Erythroblast (primary cell): ENCODE results near the gene SUSD1.

Experiments used
- DNase-seq, 2 experiments: peaks; one replicate each; lab custom pipeline; 2025; lab: John Stamatoyannopoulos, UW
- GATA1 ChIP-seq: IDR thresholded peaks from 2 replicates; pipeline ENCODE4 v1.6.1; 2011; ENCODE audit warnings: low read depth, mild to moderate bottlenecking, control low read depth, low read length, moderate library complexity
- POLR2A ChIP-seq: IDR thresholded peaks from 2 replicates; pipeline ENCODE4 v1.6.1; 2011; ENCODE audit warnings: mild to moderate bottlenecking, low read length

The SUSD1 gene

GRCh38 chr9:112015149-112015548 lies 159.9 kb downstream of the SUSD1 start:
- TF ChIP-seq GATA1 (no peak), POLR2A (no peak)
- DNase-seq: no peak

- TF ChIP-seq POLR2A (no peak), GATA1 (no peak)
- DNase-seq: no peak
Measured at GRCh38 chr9:112013266-112013665, 161.8 kb downstream of the SUSD1 start.

- TF ChIP-seq GATA1: no peak
- TF ChIP-seq POLR2A: no peak
- DNase-seq: peak in 1 of 2 experiments; percentile 8
Measured at GRCh38 chr9:112012026-112012902, 162.8 kb downstream of the SUSD1 start.

- no peak for DNase-seq
- no peak for TF ChIP-seq POLR2A
- no peak for TF ChIP-seq GATA1
Measured at GRCh38 chr9:112011051-112011620, 164.0 kb downstream of the SUSD1 start.

- TF ChIP-seq POLR2A: no peak
- no peak for TF ChIP-seq GATA1
- DNase-seq: peak; percentile 21 to 29
Measured at GRCh38 chr9:112010537-112010936, 164.6 kb downstream of the SUSD1 start.

- TF ChIP-seq POLR2A (no peak), GATA1 (no peak)
- DNase-seq: no peak
Measured at GRCh38 chr9:112009656-112010055, 165.4 kb downstream of the SUSD1 start.

GRCh38 chr9:112007575-112008240 lies 167.4 kb downstream of the SUSD1 start:
- TF ChIP-seq GATA1 (no peak), POLR2A (no peak)
- DNase-seq: no peak

GRCh38 chr9:112006361-112007020 lies 168.6 kb downstream of the SUSD1 start:
- TF ChIP-seq POLR2A: no peak
- no peak for TF ChIP-seq GATA1
- no peak for DNase-seq

GRCh38 chr9:112005939-112006338 lies 169.2 kb downstream of the SUSD1 start:
- TF ChIP-seq POLR2A (no peak), GATA1 (no peak)
- no peak for DNase-seq

- no peak for DNase-seq
- TF ChIP-seq POLR2A (no peak), GATA1 (no peak)
Measured at GRCh38 chr9:112003538-112003937, 171.6 kb downstream of the SUSD1 start.

- TF ChIP-seq POLR2A (no peak), GATA1 (no peak)
Measured at GRCh38 chr9:112002847-112003457, 172.1 kb downstream of the SUSD1 start.

GRCh38 chr9:112002131-112002846 lies 172.8 kb downstream of the SUSD1 start:
- no peak for TF ChIP-seq POLR2A
- no peak for TF ChIP-seq GATA1
- no peak for DNase-seq

More at GRCh38 chr9:112002847-112003457, 172.1 kb downstream of the SUSD1 start:
- DNase-seq: no peak
